Neuronal stem cell (in vitro differentiated cells): Measurements from ENCODE around the gene SNCB. TPM values are rescaled to one million over a fixed set of nuclear protein-coding genes. Genes with fewer than 3 reads are reported as not detected.

Experiments used
- small RNA-seq: library from polyadenylated mRNA; stranded (forward); fragments of <200 nt; extraction: miRNeasy Mini kit (QIAGEN cat#:217004); gene quantifications from one replicate; pipeline ENCODE3, GENCODE V24; 2013; ENCODE audit not compliant: insufficient read depth

Gene SNCB

Small RNA genes lying within 50 kb of the gene (small RNA-seq; reads per million reads assigned to genes)
- not detected for gene MIR4281
